Measurements from ENCODE around the gene RAB27A. TPM values are rescaled to one million over a fixed set of nuclear protein-coding genes. Genes with fewer than 3 reads are reported as not detected.

RAB27A gene
- total and polyA plus RNA-seq, 2 of the 8 experiments (the other 6 are each of a cell fraction or from before 2014, with no cell fraction given): 2.3 to 6.5 TPM

- no peak for TF ChIP-seq E2F6 (IDR thresholded peaks at IDR 0.05)
- TF ChIP-seq RXRA (IDR thresholded peaks at IDR 0.05; ENCODE audit: insufficient read depth, low read depth, low read length): no peak
- TF ChIP-seq ASH2L (IDR thresholded peaks at IDR 0.05; ENCODE audit: low read length): no peak
- no peak for TF ChIP-seq HDAC2 (IDR thresholded peaks at IDR 0.05; ENCODE audit: borderline replicate concordance in 1 of 2, low read depth in 2 of 2, low read length in 2 of 2)
These were observed 103.3 kb downstream of the RAB27A start (continued) for GRCh38 chr15:55186331-55186730.
